Measurements from ENCODE around the gene CHMP1A.
"Not testable (repeated sequence)": the region's sequence is repeated elsewhere in the genome, so short reads cannot be mapped to it uniquely, and the experiment has no call there.

CHMP1A gene

GRCh38 chr16:89691231-89691985 is 33.9 kb upstream of the CHMP1A start:
- no peak for TF ChIP-seq CTCF (IDR thresholded peaks at IDR 0.05; ENCODE audit: low read depth, low read length, missing control alignments)
- DNase-seq (ENCODE audit: extremely low read depth, low read depth) = no peak
- H3K4me3 ChIP-seq (replicated peaks; ENCODE audit: low read depth, low read length) = no peak overlapping the region

- no peak for DNase-seq (ENCODE audit: extremely low read depth, low read depth)
- H3K4me3 ChIP-seq (replicated peaks; ENCODE audit: low read depth, low read length) = no peak overlapping the region
- TF ChIP-seq CTCF (IDR thresholded peaks at IDR 0.05; ENCODE audit: low read depth, low read length, missing control alignments) = no peak
These were observed 32.9 kb upstream of the CHMP1A start for GRCh38 chr16:89690392-89690901.

- not testable (repeated sequence) for H3K4me3 ChIP-seq (replicated peaks; ENCODE audit: low read depth, low read length); DNase-seq (ENCODE audit: extremely low read depth, low read depth)
These were observed 32.1 kb upstream of the CHMP1A start for GRCh38 chr16:89689621-89690020.

- DNase-seq (ENCODE audit: extremely low read depth, low read depth) = no peak
- no peak overlapping the region for H3K4me3 ChIP-seq (replicated peaks; ENCODE audit: low read depth, low read length)
- no peak for TF ChIP-seq CTCF (IDR thresholded peaks at IDR 0.05; ENCODE audit: low read depth, low read length, missing control alignments)
These were observed 31.6 kb upstream of the CHMP1A start for GRCh38 chr16:89689142-89689541.

GRCh38 chr16:89688395-89688794 is 30.9 kb upstream of the CHMP1A start:
- DNase-seq (ENCODE audit: extremely low read depth, low read depth) = no peak
- H3K4me3 ChIP-seq (replicated peaks; ENCODE audit: low read depth, low read length) = no peak overlapping the region
- TF ChIP-seq CTCF (IDR thresholded peaks at IDR 0.05; ENCODE audit: low read depth, low read length, missing control alignments) = no peak

GRCh38 chr16:89687092-89687940 is 29.8 kb upstream of the CHMP1A start:
- no peak for TF ChIP-seq CTCF (IDR thresholded peaks at IDR 0.05; ENCODE audit: low read depth, low read length, missing control alignments)
- peak overlapping the region; percentile 87 for H3K4me3 ChIP-seq (replicated peaks; ENCODE audit: low read depth, low read length)
- no peak for DNase-seq (ENCODE audit: extremely low read depth, low read depth)

GRCh38 chr16:89686520-89687091 is 29.1 kb upstream of the CHMP1A start, which contains the start of gene CDK10:
TSS of gene CDK10 (plus strand) at chr16:89686689. CDS start at chr16:89686711, 22 bp downstream.
- peak; percentile 71 for DNase-seq (ENCODE audit: extremely low read depth, low read depth)
- TF ChIP-seq CTCF (IDR thresholded peaks at IDR 0.05; ENCODE audit: low read depth, low read length, missing control alignments) = no peak
- H3K4me3 ChIP-seq (replicated peaks; ENCODE audit: low read depth, low read length) = peak within 1 kb of the TSS; percentile 87

All from HFF-Myc (cell line).